GM13977 (cell line): ENCODE measurements around the gene RTTN.

Experiments used
- DNase-seq: peaks from one replicate; pipeline ENCODE4 v3.0.0; 2012; ENCODE audit warnings: low spot score
- in situ Hi-C: fragments of 300-500 bp; cut with MboI; formaldehyde crosslinking; loops from one replicate; pipeline ENCODE4 v1.12.0; 2022; ENCODE audit warnings: low sequenced_read_pairs, low pct_unique_long_range_greater_than_20kb, mixed read lengths, inconsistent platforms; ENCODE audit not compliant: unreplicated experiment
- TF ChIP-seq, protein P1 (sequence below): IDR thresholded peaks from 2 replicates; pipeline ENCODE4 v1.5.1; 2012; ENCODE audit warnings: mild to moderate bottlenecking, control low read depth; ENCODE audit not compliant: insufficient read depth; ENCODE audit errors: extremely low read depth, missing control alignments

Gene RTTN

DNA sequence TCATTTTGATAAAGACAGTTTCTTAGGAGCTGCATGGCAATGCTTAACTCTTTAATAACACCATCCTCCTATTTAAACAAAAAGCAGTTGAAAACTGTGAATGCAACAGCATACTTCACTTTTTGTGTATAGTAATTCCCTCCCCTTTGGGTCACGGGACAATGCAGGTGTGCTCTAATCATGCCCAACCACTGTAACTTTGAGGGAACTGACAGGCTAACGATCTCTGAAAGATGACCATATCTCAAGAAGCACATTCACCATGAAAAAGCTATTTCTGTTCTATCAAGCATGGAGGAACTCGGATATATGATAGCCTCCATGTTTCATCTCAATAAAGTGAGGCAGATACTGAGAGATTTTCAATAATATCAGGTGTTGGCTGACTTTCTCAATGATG is 176.8 kb downstream of the RTTN start:
- TF ChIP-seq, protein P1, sequence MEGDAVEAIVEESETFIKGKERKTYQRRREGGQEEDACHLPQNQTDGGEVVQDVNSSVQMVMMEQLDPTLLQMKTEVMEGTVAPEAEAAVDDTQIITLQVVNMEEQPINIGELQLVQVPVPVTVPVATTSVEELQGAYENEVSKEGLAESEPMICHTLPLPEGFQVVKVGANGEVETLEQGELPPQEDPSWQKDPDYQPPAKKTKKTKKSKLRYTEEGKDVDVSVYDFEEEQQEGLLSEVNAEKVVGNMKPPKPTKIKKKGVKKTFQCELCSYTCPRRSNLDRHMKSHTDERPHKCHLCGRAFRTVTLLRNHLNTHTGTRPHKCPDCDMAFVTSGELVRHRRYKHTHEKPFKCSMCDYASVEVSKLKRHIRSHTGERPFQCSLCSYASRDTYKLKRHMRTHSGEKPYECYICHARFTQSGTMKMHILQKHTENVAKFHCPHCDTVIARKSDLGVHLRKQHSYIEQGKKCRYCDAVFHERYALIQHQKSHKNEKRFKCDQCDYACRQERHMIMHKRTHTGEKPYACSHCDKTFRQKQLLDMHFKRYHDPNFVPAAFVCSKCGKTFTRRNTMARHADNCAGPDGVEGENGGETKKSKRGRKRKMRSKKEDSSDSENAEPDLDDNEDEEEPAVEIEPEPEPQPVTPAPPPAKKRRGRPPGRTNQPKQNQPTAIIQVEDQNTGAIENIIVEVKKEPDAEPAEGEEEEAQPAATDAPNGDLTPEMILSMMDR: no peak
- no peak for DNase-seq
- in situ Hi-C loops: no loop called here

GRCh38 chr18:70028084-70028483 is 177.4 kb downstream of the RTTN start:
- in situ Hi-C loops: no loop called here
- no peak for DNase-seq
- TF ChIP-seq, protein P1: no peak

- DNase-seq: no peak
- TF ChIP-seq, protein P1: no peak
- in situ Hi-C loops: no loop called here
Measured at GRCh38 chr18:70025580-70025979, 179.9 kb downstream of the RTTN start.

DNA sequence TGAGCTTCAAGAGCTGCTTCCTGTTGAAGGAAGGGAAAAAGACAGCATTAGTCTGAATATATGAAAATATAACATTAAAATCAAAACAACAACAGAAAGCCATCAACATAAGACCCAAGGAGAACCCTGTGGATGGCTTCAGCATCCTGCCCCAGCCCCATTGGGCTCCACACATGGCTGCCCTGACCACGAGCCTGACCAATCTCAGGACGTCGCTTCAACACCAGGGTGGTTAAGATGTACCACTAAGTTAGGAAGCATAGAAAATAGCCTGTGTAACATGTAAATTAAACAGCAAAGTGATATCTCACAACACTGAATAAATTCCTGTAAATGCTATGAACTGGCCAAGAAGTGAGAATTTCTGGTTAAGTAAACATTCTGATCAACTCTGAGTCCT is 180.7 kb downstream of the RTTN start:
- TF ChIP-seq, protein P1: no peak
- DNase-seq: no peak
- in situ Hi-C loops: no loop called here

GRCh38 chr18:70024093-70024492 is 181.4 kb downstream of the RTTN start:
- in situ Hi-C loops: no loop called here
- TF ChIP-seq, protein P1: no peak
- no peak for DNase-seq

- DNase-seq: no peak
- in situ Hi-C loops: no loop called here
- TF ChIP-seq, protein P1: no peak
Measured at GRCh38 chr18:70022636-70023035, 182.9 kb downstream of the RTTN start.

DNA sequence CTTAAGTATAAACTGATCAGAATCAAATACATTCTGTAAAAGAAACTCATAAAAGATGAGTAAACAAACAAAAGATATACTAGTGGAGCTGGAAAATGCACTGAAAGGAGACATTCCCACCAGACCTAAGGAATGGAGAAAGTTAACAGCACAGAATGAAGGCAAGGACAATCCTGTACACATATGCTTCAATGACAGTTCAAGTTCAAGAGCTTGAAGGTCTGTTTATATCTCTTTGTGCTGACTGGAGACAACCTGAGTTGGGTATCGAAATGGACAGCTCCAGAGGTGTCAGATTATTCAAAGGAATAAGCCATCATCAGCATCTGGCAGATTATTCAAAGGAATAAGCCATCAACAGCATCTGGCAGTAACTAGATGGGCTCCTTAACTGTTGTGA is 184.0 kb downstream of the RTTN start:
- TF ChIP-seq, protein P1: no peak
- in situ Hi-C loops: no loop called here
- DNase-seq: no peak
